ENCODE measurements around the gene STKLD1. TPM values are rescaled to one million over a fixed set of nuclear protein-coding genes. Genes with fewer than 3 reads are reported as not detected.

The STKLD1 gene
- total and polyA plus RNA-seq, 9 of the 15 experiments (the other 6 are each of a cell fraction or from before 2014, with no cell fraction given): 0.10 to 0.65 (median 0.33) TPM; not detected in 2

DNA sequence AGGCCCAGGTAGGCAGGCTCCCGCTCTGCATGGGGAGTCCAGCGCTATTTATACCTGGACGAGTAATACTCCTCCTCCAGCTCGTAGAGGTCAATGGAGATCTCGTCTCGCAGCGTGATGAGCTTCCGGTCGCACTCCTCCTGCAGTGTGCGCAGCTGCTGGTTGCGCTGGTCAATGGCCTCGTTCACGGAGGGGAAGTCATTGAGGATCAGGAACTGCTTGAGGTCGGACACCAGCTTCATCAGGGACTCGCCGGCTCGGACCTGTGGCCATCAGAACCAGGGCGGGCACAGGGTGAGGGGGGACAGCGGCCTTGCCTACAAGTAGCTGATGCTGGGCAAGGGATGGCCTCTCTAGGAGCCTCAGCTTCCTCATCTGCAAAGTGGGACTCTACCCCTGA, 32.1 kb upstream of the STKLD1 start:
- FAIRE-seq: no peak
- Histone ChIP-seq H3K4me1 (replicated peaks in 1 of 2; ENCODE audit: control insufficient read depth in 2 of 2, insufficient read depth in 2 of 2, low read length in 2 of 2) (peaks cover 9 to 40% of the 10 kb centered on the region in 2 experiments; a peak in 4 of 5 replicates), H3K4me2 (ENCODE audit: insufficient read depth, low read length) (no peak overlapping the region), H3K9me1 (ENCODE audit: control insufficient read depth, insufficient read depth, low read length) (no peaks in the 10 kb centered on the region), H3K27ac (ENCODE audit: extremely low read depth, low read depth, low read length) (no peak overlapping the region), H3K27me3 (ENCODE audit: control insufficient read depth in 2 of 2, insufficient read depth in 2 of 2, low read length in 2 of 2) (no peaks in the 10 kb centered on the region), H3K9me3 (replicated peaks; ENCODE audit: control insufficient read depth, insufficient read depth, low read depth, low read length) (no peaks in the 10 kb centered on the region), H3K4me3 (no peak overlapping the region), H3K9ac (ENCODE audit: insufficient read depth in 1 of 2, low read depth in 2 of 2, low read length in 2 of 2) (peak overlapping the region in 1 of 2 experiments; percentile 69; a peak in 2 of 4 replicates), H3K36me3 (ENCODE audit: control insufficient read depth, insufficient read depth, low read length) (peaks cover 77% of the 10 kb centered on the region), H4K20me1 (replicated peaks; ENCODE audit: control insufficient read depth, insufficient read depth, low read length) (peaks cover 3% of the 10 kb centered on the region; the same call in 1 of the 2 replicates), H2AFZ (ENCODE audit: low read depth, low read length) (no peak overlapping the region), H3K79me2 (ENCODE audit: control insufficient read depth, insufficient read depth, low read length) (peaks cover 37% of the 10 kb centered on the region)
- no peak for DNase-seq (ENCODE audit: extremely low read depth in 1 of 4, low spot score in 3 of 4)
- no peak for ATAC-seq
- intact Hi-C loops (cut with micrococcal nuclease): no loop called here
- BruUV-seq (replicated peaks): no TSS peak
- WGBS (ENCODE audit: insufficient coverage, low coverage, missing lambda C conversion rate): 94% methylated on average over 11 of the region's 19 CpGs
- in situ Hi-C loops (cut with MboI): no loop called here
- POLR2A ChIA-PET: interaction anchor here (0.5 to 1.8 kb wide), 6 partner anchors 10 to 300 kb away, joined by 3 to 7 read pairs (median 4); no protein-coding TSS in a partner anchor
- TF ChIP-seq MAFK (IDR thresholded peaks at IDR 0.05; ENCODE audit: low read length) (no peak), POLR2G (IDR thresholded peaks at IDR 0.05; ENCODE audit: low read depth, low read length) (0 out of 2 replicates have a peak, but pooled peaks have one; percentile 33), RBFOX2 (IDR thresholded peaks at IDR 0.05; ENCODE audit: low read depth, low read length) (peak; percentile 36; the same call in 1 of the 2 replicates)
- TF ChIP-seq, protein P1, sequence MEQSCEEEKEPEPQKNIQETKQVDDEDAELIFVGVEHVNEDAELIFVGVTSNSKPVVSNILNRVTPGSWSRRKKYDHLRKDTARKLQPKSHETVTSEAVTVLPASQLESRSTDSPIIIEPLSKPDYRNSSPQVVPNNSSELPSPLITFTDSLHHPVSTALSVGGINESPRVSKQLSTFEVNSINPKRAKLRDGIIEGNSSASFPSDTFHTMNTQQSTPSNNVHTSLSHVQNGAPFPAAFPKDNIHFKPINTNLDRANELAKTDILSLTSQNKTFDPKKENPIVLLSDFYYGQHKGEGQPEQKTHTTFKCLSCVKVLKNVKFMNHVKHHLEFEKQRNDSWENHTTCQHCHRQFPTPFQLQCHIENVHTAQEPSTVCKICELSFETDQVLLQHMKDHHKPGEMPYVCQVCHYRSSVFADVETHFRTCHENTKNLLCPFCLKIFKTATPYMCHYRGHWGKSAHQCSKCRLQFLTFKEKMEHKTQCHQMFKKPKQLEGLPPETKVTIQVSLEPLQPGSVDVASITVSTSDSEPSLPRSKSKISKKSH (CRISPR knock-in tag; IDR thresholded peaks at IDR 0.05): no peak
- CTCF ChIA-PET (ENCODE audit: low intra/inter-chr PET ratio): no interaction called here

All from K562 (cell line).